Measurements from ENCODE around the gene EXOC2. TPM values are rescaled to one million over a fixed set of nuclear protein-coding genes. Genes with fewer than 3 reads are reported as not detected.

Gene EXOC2
- total and polyA plus RNA-seq, 10 of the 15 experiments (the other 5 are each of a cell fraction or from before 2014, with no cell fraction given) = 8.7 to 32.8 (median 20.7) TPM

GRCh38 chr6:484086-484745, 208.7 kb downstream of the EXOC2 start (continued):
- TF ChIP-seq ZBED1 (IDR thresholded peaks at IDR 0.05; ENCODE audit: borderline replicate concordance) (0 out of 2 replicates have a peak, but pooled peaks have one; percentile 29), DPF2 (IDR thresholded peaks at IDR 0.05) (no peak), TCF3 (IDR thresholded peaks at IDR 0.05; ENCODE audit: borderline replicate concordance, insufficient read depth, low read depth, low read length) (no peak), POU2F2 (IDR thresholded peaks at IDR 0.05; ENCODE audit: borderline replicate concordance, low read depth, low read length) (no peak), FOXM1 (IDR thresholded peaks at IDR 0.05; ENCODE audit: low read depth, low read length) (peak; percentile 43; the same call in 1 of the 2 replicates), RUNX3 (IDR thresholded peaks at IDR 0.05; ENCODE audit: low read length) (peak; percentile 61), ZNF217 (IDR thresholded peaks at IDR 0.05) (no peak), NR2F1 (conservative IDR thresholded peaks at IDR 0.05) (no peak), ZNF207 (IDR thresholded peaks at IDR 0.05; ENCODE audit: borderline replicate concordance) (no peak), EZH2 (IDR thresholded peaks at IDR 0.05; ENCODE audit: borderline replicate concordance, control insufficient read depth, low read depth, low read length) (no peak), BMI1 (IDR thresholded peaks at IDR 0.05; ENCODE audit: borderline replicate concordance) (no peak), LARP7 (IDR thresholded peaks at IDR 0.05) (no peak), TCF7 (IDR thresholded peaks at IDR 0.05; ENCODE audit: borderline replicate concordance) (peak; percentile 97), SUZ12 (IDR thresholded peaks at IDR 0.05; ENCODE audit: unreplicated experiment) (no peak), ZSCAN29 (IDR thresholded peaks at IDR 0.05) (no peak), ZNF622 (IDR thresholded peaks at IDR 0.05) (no peak), RAD51 (IDR thresholded peaks at IDR 0.05) (no peak), EGR1 (IDR thresholded peaks at IDR 0.05; ENCODE audit: borderline replicate concordance in 1 of 2, low read depth in 2 of 2, low read length in 2 of 2) (no peak), POLR2A (IDR thresholded peaks at IDR 0.05; ENCODE audit: low read depth, low read length) (no peak)
- TF ChIP-seq, protein P1, sequence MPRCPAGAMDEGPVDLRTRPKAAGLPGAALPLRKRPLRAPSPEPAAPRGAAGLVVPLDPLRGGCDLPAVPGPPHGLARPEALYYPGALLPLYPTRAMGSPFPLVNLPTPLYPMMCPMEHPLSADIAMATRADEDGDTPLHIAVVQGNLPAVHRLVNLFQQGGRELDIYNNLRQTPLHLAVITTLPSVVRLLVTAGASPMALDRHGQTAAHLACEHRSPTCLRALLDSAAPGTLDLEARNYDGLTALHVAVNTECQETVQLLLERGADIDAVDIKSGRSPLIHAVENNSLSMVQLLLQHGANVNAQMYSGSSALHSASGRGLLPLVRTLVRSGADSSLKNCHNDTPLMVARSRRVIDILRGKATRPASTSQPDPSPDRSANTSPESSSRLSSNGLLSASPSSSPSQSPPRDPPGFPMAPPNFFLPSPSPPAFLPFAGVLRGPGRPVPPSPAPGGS (IDR thresholded peaks at IDR 0.05; ENCODE audit: borderline replicate concordance, insufficient read depth, low read depth, low read length, poor library complexity, severe bottlenecking) = peak; percentile 47
- TF ChIP-seq, protein P2, sequence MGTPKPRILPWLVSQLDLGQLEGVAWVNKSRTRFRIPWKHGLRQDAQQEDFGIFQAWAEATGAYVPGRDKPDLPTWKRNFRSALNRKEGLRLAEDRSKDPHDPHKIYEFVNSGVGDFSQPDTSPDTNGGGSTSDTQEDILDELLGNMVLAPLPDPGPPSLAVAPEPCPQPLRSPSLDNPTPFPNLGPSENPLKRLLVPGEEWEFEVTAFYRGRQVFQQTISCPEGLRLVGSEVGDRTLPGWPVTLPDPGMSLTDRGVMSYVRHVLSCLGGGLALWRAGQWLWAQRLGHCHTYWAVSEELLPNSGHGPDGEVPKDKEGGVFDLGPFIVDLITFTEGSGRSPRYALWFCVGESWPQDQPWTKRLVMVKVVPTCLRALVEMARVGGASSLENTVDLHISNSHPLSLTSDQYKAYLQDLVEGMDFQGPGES (IDR thresholded peaks at IDR 0.05) = no peak
- TF ChIP-seq, protein P3, sequence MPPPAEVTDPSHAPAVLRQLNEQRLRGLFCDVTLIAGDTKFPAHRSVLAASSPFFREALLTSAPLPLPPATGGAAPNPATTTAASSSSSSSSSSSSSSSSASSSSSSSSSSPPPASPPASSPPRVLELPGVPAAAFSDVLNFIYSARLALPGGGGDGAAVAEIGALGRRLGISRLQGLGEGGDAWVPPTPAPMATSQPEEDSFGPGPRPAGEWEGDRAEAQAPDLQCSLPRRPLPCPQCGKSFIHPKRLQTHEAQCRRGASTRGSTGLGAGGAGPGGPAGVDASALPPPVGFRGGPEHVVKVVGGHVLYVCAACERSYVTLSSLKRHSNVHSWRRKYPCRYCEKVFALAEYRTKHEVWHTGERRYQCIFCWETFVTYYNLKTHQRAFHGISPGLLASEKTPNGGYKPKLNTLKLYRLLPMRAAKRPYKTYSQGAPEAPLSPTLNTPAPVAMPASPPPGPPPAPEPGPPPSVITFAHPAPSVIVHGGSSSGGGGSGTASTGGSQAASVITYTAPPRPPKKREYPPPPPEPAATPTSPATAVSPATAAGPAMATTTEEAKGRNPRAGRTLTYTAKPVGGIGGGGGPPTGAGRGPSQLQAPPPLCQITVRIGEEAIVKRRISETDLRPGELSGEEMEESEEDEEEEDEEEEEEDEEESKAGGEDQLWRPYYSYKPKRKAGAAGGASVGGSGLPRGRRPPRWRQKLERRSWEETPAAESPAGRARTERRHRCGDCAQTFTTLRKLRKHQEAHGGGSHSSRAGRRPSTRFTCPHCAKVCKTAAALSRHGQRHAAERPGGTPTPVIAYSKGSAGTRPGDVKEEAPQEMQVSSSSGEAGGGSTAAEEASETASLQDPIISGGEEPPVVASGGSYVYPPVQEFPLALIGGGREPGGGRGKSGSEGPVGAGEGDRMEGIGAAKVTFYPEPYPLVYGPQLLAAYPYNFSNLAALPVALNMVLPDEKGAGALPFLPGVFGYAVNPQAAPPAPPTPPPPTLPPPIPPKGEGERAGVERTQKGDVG (CRISPR knock-in tag; IDR thresholded peaks at IDR 0.05) = no peak
- TF ChIP-seq, protein P4, sequence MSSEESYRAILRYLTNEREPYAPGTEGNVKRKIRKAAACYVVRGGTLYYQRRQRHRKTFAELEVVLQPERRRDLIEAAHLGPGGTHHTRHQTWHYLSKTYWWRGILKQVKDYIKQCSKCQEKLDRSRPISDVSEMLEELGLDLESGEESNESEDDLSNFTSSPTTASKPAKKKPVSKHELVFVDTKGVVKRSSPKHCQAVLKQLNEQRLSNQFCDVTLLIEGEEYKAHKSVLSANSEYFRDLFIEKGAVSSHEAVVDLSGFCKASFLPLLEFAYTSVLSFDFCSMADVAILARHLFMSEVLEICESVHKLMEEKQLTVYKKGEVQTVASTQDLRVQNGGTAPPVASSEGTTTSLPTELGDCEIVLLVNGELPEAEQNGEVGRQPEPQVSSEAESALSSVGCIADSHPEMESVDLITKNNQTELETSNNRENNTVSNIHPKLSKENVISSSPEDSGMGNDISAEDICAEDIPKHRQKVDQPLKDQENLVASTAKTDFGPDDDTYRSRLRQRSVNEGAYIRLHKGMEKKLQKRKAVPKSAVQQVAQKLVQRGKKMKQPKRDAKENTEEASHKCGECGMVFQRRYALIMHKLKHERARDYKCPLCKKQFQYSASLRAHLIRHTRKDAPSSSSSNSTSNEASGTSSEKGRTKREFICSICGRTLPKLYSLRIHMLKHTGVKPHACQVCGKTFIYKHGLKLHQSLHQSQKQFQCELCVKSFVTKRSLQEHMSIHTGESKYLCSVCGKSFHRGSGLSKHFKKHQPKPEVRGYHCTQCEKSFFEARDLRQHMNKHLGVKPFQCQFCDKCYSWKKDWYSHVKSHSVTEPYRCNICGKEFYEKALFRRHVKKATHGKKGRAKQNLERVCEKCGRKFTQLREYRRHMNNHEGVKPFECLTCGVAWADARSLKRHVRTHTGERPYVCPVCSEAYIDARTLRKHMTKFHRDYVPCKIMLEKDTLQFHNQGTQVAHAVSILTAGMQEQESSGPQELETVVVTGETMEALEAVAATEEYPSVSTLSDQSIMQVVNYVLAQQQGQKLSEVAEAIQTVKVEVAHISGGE (CRISPR knock-in tag; IDR thresholded peaks at IDR 0.05) = no peak
